ENCODE data around the gene IL34.

DNA sequence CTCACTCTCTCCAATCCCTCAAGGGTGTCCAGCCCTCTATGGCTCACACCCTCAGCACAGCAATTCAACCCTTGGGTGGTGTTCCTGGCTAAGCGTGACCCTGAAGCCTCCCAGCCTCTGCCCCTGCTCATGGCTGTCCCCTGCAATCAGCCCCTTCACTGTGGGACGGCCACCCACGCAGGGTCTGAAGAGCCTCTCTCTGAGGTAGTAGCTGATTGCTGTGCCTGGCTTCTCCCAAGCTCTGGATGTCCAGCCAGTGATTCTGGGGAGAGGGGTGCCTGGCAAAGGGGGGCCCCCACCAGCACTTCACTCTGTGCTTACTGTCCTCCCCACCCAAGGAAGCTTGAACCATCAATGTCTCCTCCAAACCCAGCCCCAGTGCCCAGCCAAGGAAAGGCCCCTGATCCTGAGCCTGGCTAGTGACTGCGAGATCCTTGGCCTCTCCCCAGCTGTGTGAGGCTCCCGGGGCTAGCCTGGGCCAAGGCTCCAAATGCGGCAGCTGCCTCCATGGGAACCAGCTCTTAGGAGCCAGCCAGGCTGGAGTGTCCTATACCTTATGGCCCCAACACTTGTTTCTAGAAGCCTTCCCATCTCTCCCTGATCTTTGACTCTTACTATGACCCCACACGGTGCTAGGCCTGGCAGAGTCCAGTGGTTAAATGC, 29.6 kb downstream of the IL34 start:
- no peak for TF ChIP-seq POLR2A (IDR thresholded peaks at IDR 0.05)
- TF ChIP-seq CTCF (IDR thresholded peaks at IDR 0.05): no peak

Data from vagina (tissue), 2 donors.